HG02885 (cell line): Measurements from ENCODE around the gene HYCC2.
"Not testable (repeated sequence)": the region's sequence is repeated elsewhere in the genome, so short reads cannot be mapped to it uniquely, and the experiment has no call there.

Source experiments
- ATAC-seq: cut with Tn5 transposase; IDR thresholded peaks from one replicate; pipeline ENCODE4 v1.9.1; 2021; ENCODE audit warnings: mild to moderate bottlenecking; ENCODE audit not compliant: unreplicated experiment, poor library complexity

HYCC2 gene

DNA sequence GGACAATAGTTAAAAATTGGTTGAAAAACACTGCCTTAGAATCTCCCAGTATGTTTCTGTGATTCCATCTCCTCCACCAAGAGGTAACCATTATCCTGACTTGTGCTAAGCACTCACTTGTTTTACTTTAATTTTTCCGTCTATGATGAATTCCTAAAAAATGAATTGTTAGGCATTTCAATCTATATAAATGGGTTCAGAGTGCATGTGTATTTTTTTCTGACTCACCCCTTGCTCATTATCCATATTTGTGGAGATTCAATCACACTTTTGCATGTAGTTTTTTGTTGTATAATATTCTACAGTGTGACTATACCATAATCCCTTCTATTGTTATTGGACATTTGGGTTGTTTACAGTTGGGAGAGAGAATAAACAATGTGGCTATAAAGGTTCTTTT is 1.6 kb upstream of the HYCC2 start:
- ATAC-seq = no peak

DNA sequence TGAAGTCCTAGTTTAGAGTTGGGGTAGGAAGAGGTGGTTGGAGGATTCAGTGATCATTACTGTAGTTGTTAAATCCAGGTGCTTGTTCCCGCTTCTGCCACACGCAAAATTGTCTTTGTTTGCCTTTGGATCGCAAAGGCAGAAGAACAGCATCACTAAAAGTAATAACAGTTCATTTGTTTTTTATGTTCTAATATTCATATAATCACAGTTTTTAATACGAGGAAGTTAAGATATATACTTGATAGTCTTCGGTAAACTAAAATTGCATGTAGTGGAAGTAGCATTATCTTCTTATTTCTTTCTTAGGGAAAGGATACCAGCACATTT is 695 bp upstream of the HYCC2 start:
- ATAC-seq = peak; percentile 3

DNA sequence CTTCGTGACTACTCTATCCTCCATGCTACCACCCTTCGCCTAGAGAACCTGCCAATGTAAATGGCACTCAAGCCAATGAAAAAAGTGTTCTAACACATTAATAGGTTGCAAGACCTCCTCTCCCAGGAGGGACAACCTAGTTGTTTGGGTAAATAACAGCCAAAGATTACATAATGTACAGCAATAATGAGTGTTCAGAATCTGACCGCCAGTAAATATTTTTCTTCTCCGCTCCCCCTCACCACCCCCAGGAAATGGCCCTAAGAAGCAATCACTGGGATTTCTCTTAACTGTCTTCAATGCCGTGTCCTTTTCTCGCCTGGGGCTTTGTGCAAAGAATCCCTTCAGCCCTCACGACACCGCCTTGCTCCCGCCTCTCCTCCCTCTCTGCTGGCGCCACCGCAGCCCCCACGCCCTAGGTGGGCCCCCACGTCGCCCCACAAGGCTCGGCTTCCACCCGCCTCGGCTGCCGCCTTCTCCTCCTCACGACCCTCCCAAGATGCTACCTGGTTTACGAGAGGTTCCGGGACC is 458 bp downstream of the HYCC2 start:
- ATAC-seq = peak; percentile 30

DNA sequence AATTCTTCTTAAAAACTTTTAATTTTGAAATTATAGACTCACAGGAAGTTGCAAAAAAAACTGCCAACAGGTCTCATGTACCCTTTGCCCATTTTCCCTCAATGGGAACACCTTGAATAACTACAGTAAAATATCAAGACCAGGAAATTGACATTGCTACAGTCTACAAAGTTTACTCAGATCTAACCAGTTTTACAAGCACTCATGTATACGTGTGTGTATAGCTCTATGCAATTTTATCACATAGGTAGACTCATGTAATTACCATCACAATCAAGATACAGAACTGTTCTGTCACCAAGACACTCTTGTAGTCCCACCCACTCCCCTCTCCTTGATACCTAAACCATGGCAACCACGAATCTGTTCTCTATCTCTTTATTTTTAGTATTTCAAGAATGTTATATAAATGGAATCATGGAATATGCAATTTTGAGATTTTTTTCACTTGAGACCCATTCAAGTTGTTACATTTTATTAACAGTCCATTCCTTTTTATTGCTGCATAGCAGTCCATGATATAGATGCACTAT is 6.6 kb downstream of the HYCC2 start:
- no peak for ATAC-seq

DNA sequence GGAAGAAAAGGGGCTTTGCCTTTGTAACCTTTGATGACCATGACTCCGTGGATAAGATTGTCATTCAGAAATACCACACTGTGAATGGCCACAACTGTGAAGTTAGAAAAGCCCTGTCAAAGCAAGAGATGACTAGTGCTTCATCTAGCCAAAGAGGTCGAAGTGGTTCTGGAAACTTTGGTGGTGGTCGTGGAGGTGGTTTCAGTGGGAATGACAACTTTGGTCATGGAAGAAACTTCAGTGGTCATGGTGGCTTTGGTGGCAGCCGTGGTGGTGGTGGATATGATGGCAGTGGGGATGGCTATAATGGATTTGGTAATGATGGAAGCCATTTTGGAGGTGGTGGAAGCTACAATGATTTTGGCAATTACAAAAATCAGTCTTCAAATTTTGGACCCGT is 8.0 kb downstream of the HYCC2 start:
- not testable (repeated sequence) for ATAC-seq

DNA sequence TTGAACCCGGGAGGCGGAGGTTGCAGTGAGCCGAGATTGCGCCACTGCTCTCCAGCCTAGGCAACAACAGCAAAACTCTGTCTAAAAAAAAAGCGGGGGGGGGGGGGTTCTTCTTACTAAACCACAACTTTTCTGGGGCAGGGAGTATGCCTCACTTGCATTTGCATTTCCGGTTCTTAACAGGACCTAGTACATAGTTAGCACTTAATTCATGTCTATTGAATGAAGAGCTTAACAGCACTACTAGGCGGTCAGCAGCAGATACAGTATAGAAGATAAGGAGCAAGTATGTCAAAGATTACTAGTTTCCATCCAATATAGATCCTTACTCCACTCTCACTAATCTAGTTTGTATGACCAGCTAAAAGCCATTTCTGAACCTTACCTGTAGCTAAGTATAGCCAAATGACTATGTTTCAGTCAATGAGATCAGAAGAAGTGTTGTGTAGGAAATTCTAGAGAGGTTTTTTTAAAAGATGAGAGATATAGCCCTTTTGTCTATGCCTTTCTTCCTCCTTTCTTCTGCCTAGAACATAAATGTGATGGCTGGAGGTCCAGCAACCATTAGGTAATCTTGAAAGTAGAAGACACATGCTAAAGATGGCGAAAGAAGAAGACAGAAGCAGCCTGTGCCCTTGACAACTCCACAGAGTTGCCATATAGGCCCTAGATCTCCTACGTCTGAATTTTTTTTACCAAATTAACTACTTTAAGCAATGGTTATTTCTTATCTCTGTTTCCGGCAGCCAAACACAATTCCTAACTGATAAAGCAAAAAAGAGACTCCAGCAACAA is 11.3 kb downstream of the HYCC2 start:
- ATAC-seq = no peak

DNA sequence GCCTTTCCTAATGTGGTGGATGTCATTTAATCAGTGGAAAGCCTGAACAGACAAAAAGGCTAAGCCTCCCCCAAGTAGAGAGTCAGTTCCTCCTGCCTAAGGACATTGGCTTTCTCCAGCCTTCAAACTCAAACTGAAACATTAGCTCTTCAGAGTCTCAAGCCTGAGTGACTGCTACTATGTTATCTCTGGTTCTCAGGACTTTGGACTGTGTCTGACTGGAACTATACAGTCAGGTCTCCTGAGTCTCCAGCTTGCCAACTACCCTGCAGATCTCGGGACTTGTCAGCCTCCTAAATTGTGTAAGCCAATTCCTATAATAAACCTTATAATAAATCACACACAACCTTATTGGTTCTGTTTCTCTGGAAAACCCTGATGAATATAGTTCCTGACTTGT is 12.6 kb downstream of the HYCC2 start:
- ATAC-seq = no peak

DNA sequence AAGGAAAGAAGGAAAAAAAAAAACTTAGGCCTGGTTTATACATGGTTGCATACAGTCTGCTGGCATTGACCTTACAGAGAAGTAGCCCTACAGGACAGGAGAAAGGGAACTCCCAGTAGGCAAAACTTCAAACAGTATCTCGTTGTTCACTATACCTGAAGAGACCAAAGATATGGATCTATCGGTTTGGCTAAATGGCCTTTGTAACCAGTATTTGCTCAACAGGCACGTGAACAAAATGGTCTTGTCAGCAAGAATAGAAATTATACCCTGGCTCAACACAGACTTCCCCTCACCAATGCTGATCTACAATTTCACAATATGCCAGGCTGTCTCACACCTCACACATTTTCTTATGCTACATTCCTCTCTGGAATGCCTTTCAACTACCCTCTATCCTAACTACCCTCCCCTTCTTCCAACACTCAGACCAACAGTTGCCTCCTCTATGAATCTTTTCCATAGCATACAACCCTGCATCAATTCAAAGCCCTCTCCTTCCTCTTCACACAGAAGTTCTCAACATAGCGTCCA is 13.7 kb downstream of the HYCC2 start:
- no peak for ATAC-seq

DNA sequence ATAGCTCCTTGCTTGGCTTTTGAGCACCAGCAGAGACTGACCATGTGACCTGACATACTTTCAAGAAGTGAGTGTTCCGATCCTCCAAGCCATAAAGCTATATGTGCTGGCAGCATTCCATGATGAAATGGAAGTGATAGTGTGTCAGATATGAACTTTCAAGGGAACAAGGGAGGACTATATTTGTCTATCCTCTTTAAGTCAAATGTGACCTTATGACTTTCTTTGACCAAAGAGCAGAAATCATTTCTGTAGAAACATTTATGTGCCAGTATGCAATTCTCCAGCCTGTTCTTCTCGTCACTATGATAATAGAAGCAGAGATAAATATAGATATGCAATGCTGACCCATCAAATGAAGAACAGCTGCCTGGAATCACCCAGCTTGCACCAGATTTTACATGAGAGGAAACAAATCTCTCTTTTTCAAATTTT is 14.4 kb downstream of the HYCC2 start:
- ATAC-seq = no peak

DNA sequence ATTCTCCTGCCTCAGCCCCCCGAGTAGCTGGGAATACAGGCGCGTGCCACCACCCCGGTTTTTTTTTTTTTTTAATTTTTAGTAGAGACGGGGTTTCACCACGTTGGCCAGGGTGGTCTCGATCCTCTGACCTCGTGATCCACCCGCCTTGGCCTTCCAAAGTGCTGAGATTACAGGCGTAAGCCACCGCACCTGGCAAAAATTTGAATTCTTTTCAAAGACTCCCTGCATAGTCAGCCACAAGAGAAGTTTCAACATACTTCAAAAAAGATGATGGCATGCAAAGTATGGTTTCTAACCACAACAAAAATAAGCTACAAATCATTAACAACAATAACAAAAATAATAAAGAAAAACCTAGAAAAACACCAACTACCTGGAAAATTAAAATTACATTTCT is 22.0 kb downstream of the HYCC2 start:
- ATAC-seq = no peak

DNA sequence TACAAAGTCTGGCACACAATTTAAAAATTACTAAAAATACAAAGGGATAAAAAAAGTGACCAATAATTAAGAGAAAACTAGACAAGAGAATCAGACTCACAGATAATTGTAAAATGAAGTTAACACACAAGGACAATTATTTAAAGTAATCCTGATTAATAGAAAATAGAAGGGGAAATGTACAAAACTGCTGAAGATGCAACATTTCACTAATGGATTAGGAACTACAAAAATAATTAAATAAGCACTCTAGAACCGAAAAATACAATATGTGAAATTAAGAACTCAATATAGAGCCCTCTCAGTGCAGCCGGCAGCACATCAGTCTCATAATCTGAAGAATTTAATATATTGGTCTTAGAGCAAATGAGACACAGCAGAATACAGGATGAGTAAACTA is 24.6 kb downstream of the HYCC2 start:
- no peak for ATAC-seq

DNA sequence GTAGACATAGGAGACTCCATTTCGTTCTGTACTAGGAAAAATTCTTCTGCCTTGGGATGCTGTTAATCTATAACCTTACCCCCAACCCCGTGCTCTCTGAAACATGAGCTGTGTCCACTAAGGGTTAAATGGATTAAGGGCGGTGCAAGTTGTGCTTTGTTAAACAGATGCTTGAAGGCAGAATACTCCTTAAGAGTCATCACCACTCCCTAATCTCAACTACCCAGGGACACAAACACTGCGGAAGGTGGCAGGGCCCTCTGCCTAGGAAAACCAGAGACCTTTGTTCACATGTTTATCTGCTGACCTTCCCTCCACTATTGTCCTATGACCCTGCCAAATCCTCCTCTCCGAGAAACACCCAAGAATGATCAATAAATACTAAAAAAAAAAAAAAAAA is 28.4 kb downstream of the HYCC2 start:
- ATAC-seq = not testable (repeated sequence)

DNA sequence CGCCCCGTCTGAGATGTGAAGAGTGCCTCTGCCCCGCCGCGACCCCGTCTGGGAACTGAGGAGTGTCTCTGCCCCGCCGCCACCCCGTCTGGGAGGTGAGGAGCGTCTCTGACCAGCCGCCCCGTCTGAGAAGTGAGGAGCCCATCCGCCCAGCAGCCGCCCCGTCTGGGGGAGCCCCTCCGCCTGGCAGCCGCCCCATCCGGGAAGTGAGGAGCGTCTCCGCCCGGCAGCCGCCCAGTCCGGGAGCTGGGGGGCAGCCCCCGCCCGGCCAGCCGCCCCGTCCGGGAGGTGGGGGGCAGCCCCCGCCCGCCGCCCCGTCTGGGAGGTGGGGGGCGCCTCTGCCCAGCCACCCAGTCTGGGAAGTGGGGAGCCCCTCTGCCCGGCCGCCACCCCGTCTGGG is 29.0 kb downstream of the HYCC2 start:
- ATAC-seq = not testable (repeated sequence)

DNA sequence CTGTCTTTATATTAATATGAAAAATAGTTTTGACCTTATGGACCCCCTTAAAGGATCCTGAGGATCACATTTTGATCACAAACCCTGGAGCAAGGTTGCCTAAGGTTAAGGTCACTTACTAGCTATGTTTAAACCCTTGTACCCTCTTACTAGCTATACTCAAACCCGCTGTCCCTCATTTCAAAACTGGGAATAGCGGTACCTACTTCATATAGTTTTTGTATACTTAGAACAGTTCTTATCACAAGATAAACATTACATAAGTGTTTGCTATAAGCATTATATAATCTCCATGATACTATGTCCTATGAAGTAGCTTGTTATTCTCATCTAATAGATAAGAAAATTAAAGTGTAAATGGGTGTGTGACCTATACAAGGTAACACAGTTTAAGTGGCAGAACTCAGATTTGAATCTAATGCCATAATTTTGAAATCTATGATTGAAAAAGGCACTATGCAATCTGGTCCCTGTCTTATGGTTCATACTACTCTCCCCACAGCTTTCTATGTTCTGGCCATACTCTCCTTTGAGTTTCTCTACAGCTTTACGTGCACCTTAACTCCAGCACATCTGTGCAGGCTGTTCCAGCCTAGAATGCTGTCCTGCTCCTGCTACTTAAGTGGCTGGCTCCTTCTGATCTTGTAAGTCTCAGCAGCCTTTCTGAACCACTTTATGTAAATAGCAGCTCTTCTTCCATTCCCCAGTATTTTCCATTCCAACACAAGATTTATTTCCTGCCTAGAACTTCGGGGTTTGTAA is 30.4 kb downstream of the HYCC2 start:
- no peak for ATAC-seq

DNA sequence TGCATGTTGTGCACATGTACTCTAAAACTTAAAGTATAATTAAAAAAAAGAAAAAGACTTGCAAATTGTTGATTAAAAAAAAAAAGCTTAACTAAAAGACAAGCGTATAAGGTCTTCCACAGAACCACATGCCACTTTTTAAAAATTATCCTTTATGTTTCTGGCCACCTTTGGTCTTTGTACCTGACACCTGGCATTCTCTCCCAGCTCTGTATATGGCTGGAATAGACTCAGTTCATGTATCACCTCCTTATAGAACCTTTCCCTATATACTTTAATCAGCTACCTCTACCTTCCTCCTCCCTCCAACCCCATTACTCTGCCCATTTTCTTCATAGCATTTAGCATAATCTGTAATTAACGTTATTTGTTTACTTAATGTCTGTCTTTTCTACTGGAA is 32.6 kb downstream of the HYCC2 start:
- ATAC-seq = no peak

DNA sequence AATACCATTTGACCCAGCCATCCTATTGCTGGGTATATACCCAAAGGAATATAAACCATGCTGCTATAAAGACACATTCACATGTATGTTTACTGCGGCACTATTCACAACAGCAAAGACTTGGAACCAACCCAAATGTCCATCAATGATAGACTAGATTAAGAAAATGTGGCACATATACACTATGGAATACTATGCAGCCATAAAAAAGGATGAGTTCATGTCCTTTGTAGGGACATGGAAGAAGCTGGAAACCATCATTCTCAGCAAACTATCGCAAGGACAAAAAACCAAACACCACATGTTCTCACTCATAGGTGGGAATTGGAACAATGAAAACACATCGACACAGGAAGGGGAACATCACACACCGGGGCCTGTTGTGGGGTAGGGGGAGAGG is 33.1 kb downstream of the HYCC2 start:
- ATAC-seq = not testable (repeated sequence)

DNA sequence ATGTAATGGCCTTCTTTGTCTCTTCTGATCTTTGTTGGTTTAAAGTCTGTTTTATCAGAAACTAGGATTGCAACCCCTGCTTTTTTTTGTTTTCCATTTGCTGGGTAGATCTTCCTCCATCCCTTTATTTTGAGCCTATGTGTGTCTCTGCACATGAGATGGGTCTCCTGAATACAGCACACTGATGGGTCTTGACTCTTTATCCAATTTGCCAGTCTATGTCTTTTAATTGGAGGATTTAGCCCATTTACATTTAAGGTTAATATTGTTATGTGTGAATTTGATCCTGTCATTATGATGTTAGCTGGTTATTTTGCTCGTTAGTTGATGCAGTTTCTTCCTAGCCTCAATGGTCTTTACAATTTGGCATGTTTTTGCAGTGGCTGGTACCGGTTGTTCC is 37.1 kb downstream of the HYCC2 start:
- ATAC-seq = not testable (repeated sequence)

DNA sequence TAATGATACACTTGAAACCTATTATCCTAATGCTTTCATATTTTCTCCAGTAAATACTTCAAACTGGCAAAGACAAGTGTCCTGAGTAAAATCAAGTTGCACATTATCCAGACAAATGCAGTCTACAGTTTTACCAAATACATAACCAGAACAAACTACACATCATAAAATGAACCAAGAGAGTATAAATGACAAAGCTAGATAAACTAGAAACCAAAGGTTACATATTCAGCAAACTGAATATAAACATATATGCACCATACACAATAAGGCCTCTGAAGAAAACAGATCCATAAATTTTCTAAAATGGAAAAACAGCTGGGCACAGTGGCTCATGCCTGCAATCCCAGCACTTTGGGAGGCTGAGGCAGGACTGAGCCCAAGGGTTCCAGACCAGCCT is 47.0 kb downstream of the HYCC2 start:
- no peak for ATAC-seq

DNA sequence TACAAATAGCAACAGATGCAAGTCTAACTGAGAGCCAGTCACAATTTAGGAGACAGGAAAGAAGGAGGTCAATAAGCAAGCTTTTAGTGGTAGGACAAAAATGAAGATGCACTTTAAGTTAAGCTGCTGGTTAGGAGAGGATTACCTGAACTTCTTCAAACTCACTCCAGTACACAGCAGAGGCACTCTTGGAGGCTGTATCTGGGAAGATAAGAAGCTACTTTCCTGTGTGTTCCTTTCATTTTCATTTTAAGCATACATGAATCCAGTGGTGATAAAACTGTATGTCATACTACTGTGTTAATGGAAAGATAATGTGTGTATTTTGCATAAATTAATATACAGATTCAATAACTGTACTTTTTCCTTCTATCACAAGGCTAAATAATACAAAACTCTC is 49.6 kb downstream of the HYCC2 start:
- no peak for ATAC-seq
